Testis (tissue), 3 donors: ENCODE measurements around the gene ITPRIP. TPM values are rescaled to one million over a fixed set of nuclear protein-coding genes. Genes with fewer than 3 reads are reported as not detected.

Source experiments
- DNase-seq: peaks from one replicate; pipeline ENCODE4 v3.0.0-alpha.2; 2019
- H3K27ac ChIP-seq, 2 donors: fragments of 200-600 bp; sonication (generic); one replicate each; pipeline ENCODE4 v1.5.1; 2019
- H3K27me3 ChIP-seq: fragments of 200-600 bp; sonication (generic); one replicate; pipeline ENCODE4 v1.5.1; 2019
- H3K36me3 ChIP-seq: fragments of 200-600 bp; sonication (generic); one replicate; pipeline ENCODE4 v1.5.1; 2017; ENCODE audit warnings: low read depth; ENCODE audit errors: missing control alignments
- H3K4me1 ChIP-seq: fragments of 200-600 bp; sonication (generic); one replicate; pipeline ENCODE4 v1.5.1; 2019
- H3K4me3 ChIP-seq, 2 donors: fragments of 200-600 bp; sonication (generic); one replicate each; pipeline ENCODE4 v1.5.1; 2017 to 2019
- H3K9me3 ChIP-seq: fragments of 200-600 bp; sonication (generic); one replicate; pipeline ENCODE4 v1.5.1; 2017
- CTCF ChIP-seq, 3 experiments: fragments of 450-650 bp in 2 of 3; fragments of 200-600 bp in 1 of 3; sonication (generic) in 1 of 3; IDR thresholded peaks; one replicate each; pipeline ENCODE4 v1.5.1; 2016 to 2019; ENCODE audit warnings: antibody characterized with exemption in 3 of 3, mild to moderate bottlenecking in 2 of 3, moderate library complexity in 1 of 3
- POLR2A ChIP-seq: fragments of 450-650 bp; IDR thresholded peaks from one replicate; pipeline ENCODE4 v1.6.1; 2017; ENCODE audit warnings: antibody characterized with exemption, mild to moderate bottlenecking, moderate library complexity
- WGBS, 2 donors: methylation state at CpG; one replicate each; pipeline ENCODE4 v1.1.5; 2018; 5-methylcytosine and 5-hydroxymethylcytosine counted together
- intact Hi-C: fragments of 100-400 bp; cut with DNase I; formaldehyde crosslinking; loops from one replicate; pipeline ENCODE4 v1.15.1; 2023; ENCODE audit warnings: low total_unique reads
- polyA plus RNA-seq: library from polyadenylated mRNA; stranded (reverse); fragments of 350-450 nt; fragmentation: Illumina TruSeq; extraction: RNeasy Lipid Tissue Mini Kit (QIAGEN cat#74804); gene quantifications from one replicate; pipeline ENCODE4 v1.2.3, GENCODE V29; 2014; ENCODE audit warnings: low read depth, low replicate concordance; ENCODE audit not compliant: insufficient read depth
- total RNA-seq, 2 donors: library from RNA; depleted of rRNA; stranded (reverse); fragments of >200 nt; gene quantifications; one replicate each; pipeline ENCODE4 v1.2.3, GENCODE V29; 2016

Gene ITPRIP
- total and polyA plus RNA-seq, 3 donors from 2014 or later, result 21.5 to 29.5 (median 21.6) TPM

- no peak overlapping the region for H3K27ac ChIP-seq
- DNase-seq, result no peak
- H3K4me1 ChIP-seq, result peaks cover 4% of the 10 kb centered on the region
- H3K9me3 ChIP-seq, result no peaks in the 10 kb centered on the region
- WGBS, 2 donors, result 74 to 88% methylated on average over 4 of the region's 4 CpGs
- no peak for TF ChIP-seq POLR2A
- TF ChIP-seq CTCF (IDR thresholded peaks at IDR 0.05), result no peak
- intact Hi-C loops, result no loop called here
- no peaks in the 10 kb centered on the region for H3K27me3 ChIP-seq
- peak overlapping the region in 1 of 2 donors; percentile 60 for H3K4me3 ChIP-seq
- H3K36me3 ChIP-seq, result no peaks in the 10 kb centered on the region
Measured at GRCh38 chr10:104273899-104274575, 64.2 kb downstream of the ITPRIP start.

- intact Hi-C loops, result no loop called here
- no peaks in the 10 kb centered on the region for H3K9me3 ChIP-seq
- H3K27me3 ChIP-seq, result no peaks in the 10 kb centered on the region
- no peak for TF ChIP-seq POLR2A
- no peak for TF ChIP-seq CTCF (IDR thresholded peaks at IDR 0.05)
- H3K4me1 ChIP-seq, result peaks cover 6% of the 10 kb centered on the region
- no peak overlapping the region for H3K27ac ChIP-seq
- DNase-seq, result no peak
- 81 to 95% methylated on average over 1 of the region's 1 CpG for WGBS, 2 donors
- H3K4me3 ChIP-seq, result no peak overlapping the region
- H3K36me3 ChIP-seq, result no peaks in the 10 kb centered on the region
Measured at GRCh38 chr10:104273286-104273685, 65.0 kb downstream of the ITPRIP start.

GRCh38 chr10:104268713-104269645 is 69.3 kb downstream of the ITPRIP start, which contains the start of gene GSTO2:
TSS of gene GSTO2 (plus strand) at chr10:104269184. CDS start at chr10:104274916, 5,732 bp downstream.
- H3K27ac ChIP-seq, result peak within 1 kb of the TSS; percentile 60 to 81
- peaks cover 12% of the 10 kb centered on the region for H3K4me1 ChIP-seq
- H3K27me3 ChIP-seq, result no peaks in the 10 kb centered on the region
- WGBS, 2 donors, result 1 to 2% methylated on average over 18 to 42 of the region's 59 CpGs
- H3K9me3 ChIP-seq, result no peaks in the 10 kb centered on the region
- peak; percentile 100 for DNase-seq
- TF ChIP-seq POLR2A (peak; percentile 67), CTCF (IDR thresholded peaks at IDR 0.05) (no peak)
- H3K36me3 ChIP-seq, result no peaks in the 10 kb centered on the region
- intact Hi-C loops, result no loop called here
- peak within 1 kb of the TSS; percentile 83 to 88 for H3K4me3 ChIP-seq

- 6% methylated on average over 9 to 10 of the region's 10 CpGs for WGBS, 2 donors
- intact Hi-C loops, result no loop called here
Measured at GRCh38 chr10:104268405-104268712, 69.9 kb downstream of the ITPRIP start.

More at GRCh38 chr10:104268405-104268712, 69.9 kb downstream of the ITPRIP start:
- Histone ChIP-seq H3K9me3 (no peaks in the 10 kb centered on the region), H3K4me1 (peaks cover 12% of the 10 kb centered on the region), H3K36me3 (no peaks in the 10 kb centered on the region), H3K27me3 (no peaks in the 10 kb centered on the region), H3K27ac (peak overlapping the region; percentile 46 to 78), H3K4me3 (peak overlapping the region; percentile 83 to 88)
- TF ChIP-seq POLR2A, result no peak
- no peak for TF ChIP-seq CTCF (IDR thresholded peaks at IDR 0.05)
- peak; percentile 19 for DNase-seq
